BE2C (cell line): ENCODE results near the gene TSC1.
A peak's percentile ranks its signal among the peaks of the same experiment; 100 is the strongest.

Experiments used
- DNase-seq: peaks from one replicate; pipeline ENCODE4 v3.0.0-alpha.2; 2020
- H3K27me3 ChIP-seq: fragments of 250-450 bp; sonication (Bioruptor Pico); 2 replicates; pipeline ENCODE4 v1.5.1; 2020; ENCODE audit warnings: mild to moderate bottlenecking
- H3K36me3 ChIP-seq: fragments of 250-450 bp; sonication (Bioruptor Pico); 2 replicates; pipeline ENCODE4 v1.5.1; 2020; ENCODE audit warnings: mild to moderate bottlenecking
- H3K4me1 ChIP-seq: fragments of 250-450 bp; sonication (Bioruptor Pico); 2 replicates; pipeline ENCODE4 v1.5.1; 2020
- H3K4me3 ChIP-seq: 2 replicates; pipeline ENCODE4 v1.5.1; 2011; ENCODE audit warnings: low read depth, low read length
- H3K9me3 ChIP-seq: fragments of 250-450 bp; sonication (Bioruptor Pico); 2 replicates; pipeline ENCODE4 v1.5.1; 2020
- TF ChIP-seq, protein P1 (sequence below): IDR thresholded peaks from 2 replicates; pipeline ENCODE4 v1.5.1; 2012; ENCODE audit warnings: mild to moderate bottlenecking, low read depth, low read length

The TSC1 gene

DNA sequence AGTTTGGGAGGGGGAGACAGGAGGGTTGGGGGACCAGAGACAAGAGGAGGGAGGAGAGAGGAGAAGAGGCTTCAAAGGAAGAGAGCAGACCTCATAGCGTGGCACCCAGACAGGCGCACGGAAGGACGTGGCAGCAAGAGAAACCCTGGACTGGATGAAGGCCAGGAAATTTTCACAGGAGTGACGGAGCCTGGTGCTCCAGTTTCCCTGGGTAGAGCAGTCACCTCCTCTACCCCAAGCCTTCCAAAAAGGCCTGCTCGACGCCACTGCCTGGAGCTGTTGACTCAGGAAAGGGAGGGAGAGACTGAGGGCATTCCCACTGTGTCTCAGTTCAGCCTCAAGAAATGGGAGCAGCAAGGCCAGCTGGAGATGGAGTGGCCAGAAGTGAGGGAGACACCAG is 85.7 kb downstream of the TSC1 start:
- no peaks in the 10 kb centered on the region for H3K27me3 ChIP-seq
- no peaks in the 10 kb centered on the region; the same call in 1 of the 2 replicates for H3K4me1 ChIP-seq

DNA sequence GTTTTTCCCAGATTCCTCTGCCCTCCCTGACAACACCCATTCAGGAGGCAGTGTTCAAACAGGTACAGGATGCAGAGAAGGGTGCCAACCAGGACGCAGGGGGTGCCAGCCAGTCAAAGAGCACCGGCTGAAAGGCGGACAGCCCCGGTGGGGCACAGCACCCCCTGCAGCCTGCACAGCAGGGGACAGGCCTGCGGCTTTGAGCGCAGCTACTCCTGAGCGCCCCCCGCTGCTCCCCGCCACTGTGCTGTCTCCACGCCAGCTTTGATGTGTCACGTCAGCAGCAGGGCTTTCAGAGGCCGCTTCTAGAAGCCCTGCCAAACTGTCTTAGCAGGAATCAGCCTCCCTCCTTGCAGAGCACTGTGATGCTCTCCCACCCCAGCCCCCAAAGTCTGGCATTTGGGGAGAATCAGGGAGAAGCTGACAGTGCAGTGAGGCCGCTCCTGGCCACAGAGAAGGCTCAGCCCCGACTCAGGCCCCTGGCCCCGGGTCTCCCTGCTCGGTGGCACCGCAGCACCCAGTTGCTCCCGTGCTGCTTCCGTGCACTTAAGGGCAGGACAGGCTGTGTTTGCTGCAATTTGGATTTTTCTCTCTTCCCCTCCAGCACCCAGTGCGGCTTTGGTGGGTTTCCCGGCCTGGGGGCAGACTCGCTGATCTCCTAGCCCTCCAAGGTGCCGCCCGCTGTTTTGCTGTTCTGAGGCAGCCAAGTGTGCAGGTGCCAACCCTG is 86.6 kb downstream of the TSC1 start:
- TF ChIP-seq, protein P1, sequence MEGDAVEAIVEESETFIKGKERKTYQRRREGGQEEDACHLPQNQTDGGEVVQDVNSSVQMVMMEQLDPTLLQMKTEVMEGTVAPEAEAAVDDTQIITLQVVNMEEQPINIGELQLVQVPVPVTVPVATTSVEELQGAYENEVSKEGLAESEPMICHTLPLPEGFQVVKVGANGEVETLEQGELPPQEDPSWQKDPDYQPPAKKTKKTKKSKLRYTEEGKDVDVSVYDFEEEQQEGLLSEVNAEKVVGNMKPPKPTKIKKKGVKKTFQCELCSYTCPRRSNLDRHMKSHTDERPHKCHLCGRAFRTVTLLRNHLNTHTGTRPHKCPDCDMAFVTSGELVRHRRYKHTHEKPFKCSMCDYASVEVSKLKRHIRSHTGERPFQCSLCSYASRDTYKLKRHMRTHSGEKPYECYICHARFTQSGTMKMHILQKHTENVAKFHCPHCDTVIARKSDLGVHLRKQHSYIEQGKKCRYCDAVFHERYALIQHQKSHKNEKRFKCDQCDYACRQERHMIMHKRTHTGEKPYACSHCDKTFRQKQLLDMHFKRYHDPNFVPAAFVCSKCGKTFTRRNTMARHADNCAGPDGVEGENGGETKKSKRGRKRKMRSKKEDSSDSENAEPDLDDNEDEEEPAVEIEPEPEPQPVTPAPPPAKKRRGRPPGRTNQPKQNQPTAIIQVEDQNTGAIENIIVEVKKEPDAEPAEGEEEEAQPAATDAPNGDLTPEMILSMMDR, result 0 out of 2 replicates have a peak, but pooled peaks have one; percentile 5
- DNase-seq, result no peak
- Histone ChIP-seq H3K4me3 (no peak overlapping the region), H3K4me1 (no peaks in the 10 kb centered on the region; the same call in 1 of the 2 replicates), H3K36me3 (no peaks in the 10 kb centered on the region), H3K27me3 (no peaks in the 10 kb centered on the region), H3K9me3 (no peaks in the 10 kb centered on the region)

More for the DNA sequence above, 85.7 kb downstream of the TSC1 start:
- no peak overlapping the region for H3K4me3 ChIP-seq
- H3K9me3 ChIP-seq, result no peaks in the 10 kb centered on the region
- TF ChIP-seq, protein P1, result no peak
- DNase-seq, result no peak
- no peaks in the 10 kb centered on the region for H3K36me3 ChIP-seq

DNA sequence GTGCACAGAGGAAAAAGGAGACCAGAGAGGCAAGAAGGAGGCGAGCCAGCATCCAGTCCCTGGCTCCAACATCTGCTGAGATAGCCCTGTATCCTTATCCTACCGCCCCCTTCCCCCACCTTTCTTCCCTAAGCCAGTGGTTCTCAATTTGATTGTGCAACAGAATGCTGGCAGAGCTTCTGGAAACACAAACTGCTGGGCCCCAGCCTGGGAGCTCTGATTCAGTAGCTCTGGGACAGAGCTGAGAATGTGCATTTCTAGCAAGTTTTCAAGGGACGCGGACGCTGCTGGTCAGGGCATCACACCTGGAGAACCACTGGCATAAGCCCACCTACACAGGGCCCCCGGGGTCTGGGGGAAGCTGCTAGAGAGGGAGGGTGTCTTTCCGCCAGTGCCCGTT is 87.4 kb downstream of the TSC1 start:
- H3K27me3 ChIP-seq, result no peaks in the 10 kb centered on the region
- no peaks in the 10 kb centered on the region for H3K9me3 ChIP-seq
- no peak for DNase-seq
- no peaks in the 10 kb centered on the region; the same call in 1 of the 2 replicates for H3K4me1 ChIP-seq
- TF ChIP-seq, protein P1, result no peak
- no peak overlapping the region for H3K4me3 ChIP-seq
- H3K36me3 ChIP-seq, result no peaks in the 10 kb centered on the region

DNA sequence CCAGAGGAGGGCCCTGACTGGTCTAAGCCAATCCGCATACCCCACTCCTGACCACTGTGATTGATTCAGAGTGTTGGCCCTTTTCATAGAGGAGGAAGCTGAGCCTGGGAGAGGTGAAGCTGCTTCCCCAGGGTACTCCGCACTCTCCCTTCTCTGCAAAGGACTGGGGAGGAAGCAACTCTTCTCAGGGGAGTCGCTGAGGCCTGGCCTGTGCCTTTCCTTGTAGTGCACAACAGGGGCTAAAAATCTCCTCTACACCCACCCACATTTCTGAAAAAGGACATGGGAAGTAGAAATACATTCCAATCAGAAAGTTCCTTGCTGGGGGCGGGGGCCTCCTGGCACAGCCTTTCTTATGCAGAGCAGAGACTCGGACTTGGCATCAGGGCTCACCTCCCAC is 88.5 kb downstream of the TSC1 start:
- TF ChIP-seq, protein P1, result no peak
- DNase-seq, result no peak
- Histone ChIP-seq H3K9me3 (no peaks in the 10 kb centered on the region), H3K4me3 (no peak overlapping the region), H3K4me1 (no peaks in the 10 kb centered on the region), H3K27me3 (no peaks in the 10 kb centered on the region), H3K36me3 (no peaks in the 10 kb centered on the region)

DNA sequence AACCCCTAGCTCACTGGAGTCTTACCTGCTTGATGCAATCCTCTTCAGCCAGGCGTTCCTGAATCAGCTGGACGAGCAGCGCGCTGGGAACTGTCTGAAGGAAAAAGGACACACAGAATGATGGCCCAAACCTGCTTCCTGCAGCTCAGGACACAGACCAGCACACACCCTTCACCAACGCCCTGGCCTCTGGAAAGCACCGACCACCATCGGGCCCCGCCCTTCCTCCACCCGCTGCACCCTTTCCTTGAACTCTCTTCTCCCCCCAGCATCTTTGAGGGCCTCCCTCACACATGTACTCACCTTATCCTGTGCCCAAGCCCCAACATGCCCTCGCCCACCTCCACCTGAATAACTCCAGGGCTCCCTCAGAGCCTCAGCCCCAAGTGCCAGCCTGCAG is 89.6 kb downstream of the TSC1 start:
- H3K4me3 ChIP-seq, result no peak overlapping the region
- no peaks in the 10 kb centered on the region for H3K9me3 ChIP-seq
- H3K4me1 ChIP-seq, result no peaks in the 10 kb centered on the region
- no peak for DNase-seq
- TF ChIP-seq, protein P1, result no peak
- H3K36me3 ChIP-seq, result no peaks in the 10 kb centered on the region
- no peaks in the 10 kb centered on the region for H3K27me3 ChIP-seq

DNA sequence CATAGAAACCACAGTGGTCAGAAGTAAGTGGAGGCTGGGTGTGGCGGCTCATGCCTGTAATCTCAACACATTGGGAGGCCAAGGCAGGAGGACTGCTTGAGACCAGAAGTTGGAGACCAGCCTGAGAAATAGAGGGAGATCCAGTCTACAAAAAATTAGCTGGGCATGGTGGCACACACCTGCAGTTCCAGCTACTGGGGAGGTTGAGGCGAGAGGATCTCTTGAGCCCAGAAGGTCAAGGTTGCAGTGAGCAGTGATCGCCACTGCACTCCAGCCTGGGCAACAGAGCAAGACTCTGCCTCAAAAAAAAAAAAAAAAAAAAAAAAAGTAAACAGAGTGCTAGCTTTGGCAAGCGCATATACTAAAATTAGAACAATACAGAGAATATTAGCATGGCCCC is 90.9 kb downstream of the TSC1 start:
- H3K27me3 ChIP-seq, result no peaks in the 10 kb centered on the region
- TF ChIP-seq, protein P1, result no peak
- no peaks in the 10 kb centered on the region for H3K9me3 ChIP-seq
- no peak overlapping the region for H3K4me3 ChIP-seq
- no peaks in the 10 kb centered on the region for H3K36me3 ChIP-seq
- DNase-seq, result no peak
- 0 out of 2 replicates have a peak, but pooled peaks cover 2% of the 10 kb centered on the region for H3K4me1 ChIP-seq
